Measurements from ENCODE around the gene GDNF.

The GDNF gene

DNA sequence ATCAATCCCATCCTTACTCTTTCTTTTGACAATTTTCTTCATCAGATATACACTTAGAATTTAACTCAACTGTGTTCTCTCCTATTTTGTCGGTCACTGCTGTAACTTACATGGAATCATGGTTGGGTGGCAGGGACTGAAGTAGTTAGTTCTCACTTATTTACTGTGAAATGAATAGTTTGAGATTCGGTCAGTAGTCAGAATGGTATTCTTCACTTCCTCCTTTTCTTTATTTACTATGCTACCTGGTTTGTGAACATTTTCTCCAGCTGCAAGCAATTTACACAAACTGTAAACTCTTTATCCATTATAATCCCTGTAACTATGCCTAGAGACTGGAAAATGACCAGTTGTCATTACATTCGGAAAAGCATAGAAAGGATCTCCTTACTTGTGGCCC is 41.5 kb upstream of the GDNF start:
- Histone ChIP-seq H3K36me3 (ENCODE audit: control insufficient read depth in 2 of 2, insufficient read depth in 1 of 2, low read length in 2 of 2) (no peaks in the 10 kb centered on the region), H3K4me3 (ENCODE audit: low read depth, low read length) (no peak overlapping the region), H3K27ac (ENCODE audit: extremely low read depth, low read depth, low read length) (no peak overlapping the region), H3K9me3 (ENCODE audit: control insufficient read depth, insufficient read depth, low read depth, low read length) (no peaks in the 10 kb centered on the region), H3K4me1 (ENCODE audit: control insufficient read depth, insufficient read depth, low read length) (no peaks in the 10 kb centered on the region)
- TF ChIP-seq, protein P1, sequence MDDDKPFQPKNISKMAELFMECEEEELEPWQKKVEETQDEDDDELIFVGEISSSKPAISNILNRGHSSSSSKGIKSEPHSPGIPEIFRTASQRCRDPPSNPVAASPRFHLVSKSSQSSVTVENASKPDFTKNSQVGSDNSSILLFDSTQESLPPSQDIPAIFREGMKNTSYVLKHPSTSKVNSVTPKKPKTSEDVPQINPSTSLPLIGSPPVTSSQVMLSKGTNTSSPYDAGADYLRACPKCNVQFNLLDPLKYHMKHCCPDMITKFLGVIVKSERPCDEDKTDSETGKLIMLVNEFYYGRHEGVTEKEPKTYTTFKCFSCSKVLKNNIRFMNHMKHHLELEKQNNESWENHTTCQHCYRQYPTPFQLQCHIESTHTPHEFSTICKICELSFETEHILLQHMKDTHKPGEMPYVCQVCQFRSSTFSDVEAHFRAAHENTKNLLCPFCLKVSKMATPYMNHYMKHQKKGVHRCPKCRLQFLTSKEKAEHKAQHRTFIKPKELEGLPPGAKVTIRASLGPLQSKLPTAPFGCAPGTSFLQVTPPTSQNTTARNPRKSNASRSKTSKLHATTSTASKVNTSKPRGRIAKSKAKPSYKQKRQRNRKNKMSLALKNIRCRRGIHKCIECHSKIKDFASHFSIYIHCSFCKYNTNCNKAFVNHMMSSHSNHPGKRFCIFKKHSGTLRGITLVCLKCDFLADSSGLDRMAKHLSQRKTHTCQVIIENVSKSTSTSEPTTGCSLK (tag by site-specific recombination; IDR thresholded peaks at IDR 0.05): no peak
- TF ChIP-seq, protein P2, sequence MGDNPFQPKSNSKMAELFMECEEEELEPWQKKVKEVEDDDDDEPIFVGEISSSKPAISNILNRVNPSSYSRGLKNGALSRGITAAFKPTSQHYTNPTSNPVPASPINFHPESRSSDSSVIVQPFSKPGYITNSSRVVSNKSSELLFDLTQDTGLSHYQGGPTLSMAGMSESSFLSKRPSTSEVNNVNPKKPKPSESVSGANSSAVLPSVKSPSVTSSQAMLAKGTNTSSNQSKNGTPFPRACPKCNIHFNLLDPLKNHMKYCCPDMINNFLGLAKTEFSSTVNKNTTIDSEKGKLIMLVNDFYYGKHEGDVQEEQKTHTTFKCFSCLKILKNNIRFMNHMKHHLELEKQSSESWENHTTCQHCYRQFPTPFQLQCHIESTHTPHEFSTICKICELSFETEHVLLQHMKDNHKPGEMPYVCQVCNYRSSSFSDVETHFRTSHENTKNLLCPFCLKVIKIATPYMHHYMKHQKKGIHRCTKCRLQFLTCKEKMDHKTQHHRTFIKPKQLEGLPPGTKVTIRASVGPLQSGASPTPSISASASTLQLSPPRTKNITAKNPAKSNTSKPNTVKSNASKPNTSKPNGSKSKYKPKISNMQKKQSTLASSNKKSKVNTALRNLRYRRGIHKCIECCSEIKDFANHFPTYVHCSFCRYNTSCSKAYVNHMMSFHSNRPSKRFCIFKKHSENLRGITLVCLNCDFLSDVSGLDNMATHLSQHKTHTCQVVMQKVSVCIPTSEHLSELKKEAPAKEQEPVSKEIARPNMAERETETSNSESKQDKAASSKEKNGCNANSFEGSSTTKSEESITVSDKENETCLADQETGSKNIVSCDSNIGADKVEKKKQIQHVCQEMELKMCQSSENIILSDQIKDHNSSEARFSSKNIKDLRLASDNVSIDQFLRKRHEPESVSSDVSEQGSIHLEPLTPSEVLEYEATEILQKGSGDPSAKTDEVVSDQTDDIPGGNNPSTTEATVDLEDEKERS (tag by site-specific recombination; IDR thresholded peaks at IDR 0.05): no peak
- TF ChIP-seq YY1 (tag by site-specific recombination; IDR thresholded peaks at IDR 0.05) (no peak), ZNF747 (tag by site-specific recombination; IDR thresholded peaks at IDR 0.05) (no peak), ZNF610 (tag by site-specific recombination; IDR thresholded peaks at IDR 0.05; ENCODE audit: borderline replicate concordance) (no peak), ZBTB49 (tag by site-specific recombination; IDR thresholded peaks at IDR 0.05; ENCODE audit: low read depth) (no peak), ZNF555 (tag by site-specific recombination; conservative IDR thresholded peaks at IDR 0.05) (no peak), GLI2 (tag by site-specific recombination; IDR thresholded peaks at IDR 0.05; ENCODE audit: borderline replicate concordance, low read depth) (no peak), ZNF114 (tag by site-specific recombination; IDR thresholded peaks at IDR 0.05) (no peak), ZFP37 (tag by site-specific recombination; IDR thresholded peaks at IDR 0.05) (no peak), ZNF10 (tag by site-specific recombination; IDR thresholded peaks at IDR 0.05) (no peak), ZNF664 (tag by site-specific recombination; IDR thresholded peaks at IDR 0.05) (no peak), ZNF624 (tag by site-specific recombination; IDR thresholded peaks at IDR 0.05) (no peak)
- TF ChIP-seq, protein P3, sequence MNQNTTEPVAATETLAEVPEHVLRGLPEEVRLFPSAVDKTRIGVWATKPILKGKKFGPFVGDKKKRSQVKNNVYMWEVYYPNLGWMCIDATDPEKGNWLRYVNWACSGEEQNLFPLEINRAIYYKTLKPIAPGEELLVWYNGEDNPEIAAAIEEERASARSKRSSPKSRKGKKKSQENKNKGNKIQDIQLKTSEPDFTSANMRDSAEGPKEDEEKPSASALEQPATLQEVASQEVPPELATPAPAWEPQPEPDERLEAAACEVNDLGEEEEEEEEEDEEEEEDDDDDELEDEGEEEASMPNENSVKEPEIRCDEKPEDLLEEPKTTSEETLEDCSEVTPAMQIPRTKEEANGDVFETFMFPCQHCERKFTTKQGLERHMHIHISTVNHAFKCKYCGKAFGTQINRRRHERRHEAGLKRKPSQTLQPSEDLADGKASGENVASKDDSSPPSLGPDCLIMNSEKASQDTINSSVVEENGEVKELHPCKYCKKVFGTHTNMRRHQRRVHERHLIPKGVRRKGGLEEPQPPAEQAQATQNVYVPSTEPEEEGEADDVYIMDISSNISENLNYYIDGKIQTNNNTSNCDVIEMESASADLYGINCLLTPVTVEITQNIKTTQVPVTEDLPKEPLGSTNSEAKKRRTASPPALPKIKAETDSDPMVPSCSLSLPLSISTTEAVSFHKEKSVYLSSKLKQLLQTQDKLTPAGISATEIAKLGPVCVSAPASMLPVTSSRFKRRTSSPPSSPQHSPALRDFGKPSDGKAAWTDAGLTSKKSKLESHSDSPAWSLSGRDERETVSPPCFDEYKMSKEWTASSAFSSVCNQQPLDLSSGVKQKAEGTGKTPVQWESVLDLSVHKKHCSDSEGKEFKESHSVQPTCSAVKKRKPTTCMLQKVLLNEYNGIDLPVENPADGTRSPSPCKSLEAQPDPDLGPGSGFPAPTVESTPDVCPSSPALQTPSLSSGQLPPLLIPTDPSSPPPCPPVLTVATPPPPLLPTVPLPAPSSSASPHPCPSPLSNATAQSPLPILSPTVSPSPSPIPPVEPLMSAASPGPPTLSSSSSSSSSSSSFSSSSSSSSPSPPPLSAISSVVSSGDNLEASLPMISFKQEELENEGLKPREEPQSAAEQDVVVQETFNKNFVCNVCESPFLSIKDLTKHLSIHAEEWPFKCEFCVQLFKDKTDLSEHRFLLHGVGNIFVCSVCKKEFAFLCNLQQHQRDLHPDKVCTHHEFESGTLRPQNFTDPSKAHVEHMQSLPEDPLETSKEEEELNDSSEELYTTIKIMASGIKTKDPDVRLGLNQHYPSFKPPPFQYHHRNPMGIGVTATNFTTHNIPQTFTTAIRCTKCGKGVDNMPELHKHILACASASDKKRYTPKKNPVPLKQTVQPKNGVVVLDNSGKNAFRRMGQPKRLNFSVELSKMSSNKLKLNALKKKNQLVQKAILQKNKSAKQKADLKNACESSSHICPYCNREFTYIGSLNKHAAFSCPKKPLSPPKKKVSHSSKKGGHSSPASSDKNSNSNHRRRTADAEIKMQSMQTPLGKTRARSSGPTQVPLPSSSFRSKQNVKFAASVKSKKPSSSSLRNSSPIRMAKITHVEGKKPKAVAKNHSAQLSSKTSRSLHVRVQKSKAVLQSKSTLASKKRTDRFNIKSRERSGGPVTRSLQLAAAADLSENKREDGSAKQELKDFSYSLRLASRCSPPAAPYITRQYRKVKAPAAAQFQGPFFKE (tag by site-specific recombination; IDR thresholded peaks at IDR 0.05; ENCODE audit: borderline replicate concordance): no peak
- ChIA-PET CTCF (no interaction called here), POLR2A (no interaction called here)

All from HEK293 (cell line).